ENCODE data around the gene GADL1.

DNA sequence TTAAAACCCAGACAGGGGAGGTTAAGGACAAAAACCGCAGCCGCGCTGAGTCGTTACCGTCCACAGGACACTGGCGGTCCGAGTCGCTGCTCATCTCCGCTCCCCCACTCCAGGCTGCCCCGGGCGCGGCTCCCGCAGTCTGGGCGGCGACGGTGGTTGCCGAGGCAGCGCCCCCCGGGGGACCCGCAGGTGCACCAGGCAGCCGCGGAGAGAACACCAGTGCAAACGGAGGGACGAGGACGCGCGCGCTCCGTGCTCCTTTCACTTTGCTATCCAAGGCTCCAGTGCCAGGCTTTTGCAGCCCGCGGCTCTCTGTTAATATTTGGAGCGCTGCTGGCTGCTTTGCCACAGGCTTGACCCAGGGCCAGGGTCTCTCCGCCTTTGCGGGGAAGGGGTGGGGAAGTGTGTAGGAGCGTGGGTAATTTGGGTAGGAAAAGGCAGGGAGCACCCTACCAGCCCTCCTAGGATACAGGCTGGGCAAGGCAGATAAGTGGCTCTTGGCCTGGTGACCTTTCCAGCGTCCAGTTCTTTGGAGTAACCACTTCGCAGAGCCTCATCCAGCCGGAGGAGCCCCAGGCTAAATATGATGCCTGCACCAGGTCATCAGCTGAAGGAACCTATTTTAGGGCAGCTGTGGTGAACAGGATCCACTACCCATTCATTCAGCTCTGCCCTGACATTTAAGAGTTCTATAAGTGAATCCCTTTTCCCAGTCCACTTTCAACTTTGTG is at the start of gene GADL1:
- TF ChIP-seq POLR2A (IDR thresholded peaks at IDR 0.05), result no peak
- TF ChIP-seq CTCF (IDR thresholded peaks at IDR 0.05), result no peak

All from tibial nerve (tissue), 3 donors.